K562 (cell line): ENCODE data around the gene ASF1B. TPM values are rescaled to one million over a fixed set of nuclear protein-coding genes. Genes with fewer than 3 reads are reported as not detected.

Experiments
- ATAC-seq: fragments of 200-7000 bp; cut with Tn5 transposase; 3 replicates; pipeline ENCODE4 v1.9.1; 2020; ENCODE audit warnings: moderate library complexity
- BruUV-seq: library from RNA; stranded (reverse); fragments of 400-500 nt; replicated peaks from 2 replicates; lab custom pipeline; 2021; lab: Mats Ljungman, UMichigan
- CTCF ChIA-PET: fragments of 300-600 bp; formaldehyde crosslinking; extraction: SDS; loops from one replicate; lab custom pipeline; 2021; ENCODE audit warnings: low intra/inter-chr PET ratio; lab: Yijun Ruan, JAX
- POLR2A ChIA-PET: fragments of 300-600, 350-650 bp; sonication (Branson Sonifier 250); formaldehyde crosslinking; extraction: SDS; loops from one replicate; lab custom pipeline; 2021; ENCODE audit warnings: antibody characterized with exemption, inconsistent platforms; lab: Yijun Ruan, JAX
- DNase-seq, 4 experiments: peaks; one replicate each; pipeline versions ENCODE4 v3.0.0 to v3.0.0-alpha.2; 2011 to 2018; ENCODE audit warnings: low spot score in 3 of 4, mixed read lengths in 3 of 4; ENCODE audit errors: extremely low read depth in 1 of 4
- FAIRE-seq: peaks from 2 replicates; lab custom pipeline; 2011; peaks lifted over from hg19 to GRCh38; lab: Jason Lieb, UNC
- H2AFZ ChIP-seq: 2 replicates; pipeline ENCODE4 v1.6.0; 2011; ENCODE audit warnings: low read depth, low read length, control low read depth, inconsistent platforms
- H3K27ac ChIP-seq: fragments of 200-600 bp; 3 replicates; pipeline ENCODE4 v1.8.0; 2011; ENCODE audit warnings: low read depth, mild to moderate bottlenecking, control low read depth, inconsistent platforms, low read length, moderate library complexity, mixed read lengths; ENCODE audit errors: extremely low read depth
- H3K27me3 ChIP-seq, 2 experiments: fragments of 300-600 bp in 1 of 2; 2 replicates in 1 of 2; 3 replicates in 1 of 2; pipeline versions ENCODE4 v1.6.0 to v1.8.0; 2011; ENCODE audit warnings: inconsistent platforms in 2 of 2, low read length in 2 of 2, mild to moderate bottlenecking in 1 of 2, mixed read lengths in 1 of 2, moderate library complexity in 1 of 2; ENCODE audit not compliant: control insufficient read depth in 2 of 2, insufficient read depth in 2 of 2
- H3K36me3 ChIP-seq: fragments of 300-600 bp; 3 replicates; pipeline ENCODE4 v1.8.0; 2011; ENCODE audit warnings: mild to moderate bottlenecking, low read length, inconsistent platforms; ENCODE audit not compliant: control insufficient read depth, insufficient read depth
- H3K4me1 ChIP-seq, 2 experiments: fragments of 200-600 bp in 1 of 2; replicated peaks in 1 of 2; 2 replicates in 1 of 2; 3 replicates in 1 of 2; pipeline versions ENCODE4 v1.5.1 to v1.8.0; 2011; ENCODE audit warnings: inconsistent platforms in 2 of 2, low read length in 2 of 2, mild to moderate bottlenecking in 1 of 2, mixed read lengths in 1 of 2, moderate library complexity in 1 of 2; ENCODE audit not compliant: control insufficient read depth in 2 of 2, insufficient read depth in 2 of 2
- H3K4me2 ChIP-seq: 2 replicates; pipeline ENCODE4 v1.6.1; 2011; ENCODE audit warnings: low read length, control low read depth, inconsistent platforms, mixed read lengths; ENCODE audit not compliant: insufficient read depth
- H3K4me3 ChIP-seq: fragments of 200-600 bp; sonication (generic), shearing (Covaris generic); 2 replicates; pipeline ENCODE4 v1.5.1; 2016; ENCODE audit warnings: control low read depth, inconsistent platforms
- H3K79me2 ChIP-seq: fragments of 200-600 bp; 3 replicates; pipeline ENCODE4 v1.8.0; 2011; ENCODE audit warnings: low read length, inconsistent platforms; ENCODE audit not compliant: control insufficient read depth, insufficient read depth
- H3K9ac ChIP-seq, 2 experiments: 2 replicates each; pipeline versions ENCODE4 v1.6.0 to v1.6.1; 2011; ENCODE audit warnings: low read depth in 2 of 2, low read length in 2 of 2, control low read depth in 1 of 2, inconsistent platforms in 1 of 2, mild to moderate bottlenecking in 1 of 2, mixed read lengths in 1 of 2; ENCODE audit not compliant: insufficient read depth in 1 of 2
- H3K9me1 ChIP-seq: one replicate; pipeline ENCODE4 v1.6.0; 2011; ENCODE audit warnings: inconsistent platforms, mild to moderate bottlenecking, low read length, moderate library complexity; ENCODE audit not compliant: control insufficient read depth, insufficient read depth
- H3K9me3 ChIP-seq: replicated peaks from 2 replicates; pipeline ENCODE4 v1.5.1; 2011; ENCODE audit warnings: low read depth, low read length, inconsistent platforms; ENCODE audit not compliant: control insufficient read depth, insufficient read depth
- H4K20me1 ChIP-seq: replicated peaks from 2 replicates; pipeline ENCODE4 v1.6.1; 2011; ENCODE audit warnings: low read length, inconsistent platforms, mixed read lengths; ENCODE audit not compliant: control insufficient read depth, insufficient read depth
- CC2D1A ChIP-seq: fragments of 450-650 bp; IDR thresholded peaks from 2 replicates; pipeline ENCODE4 v1.6.1; 2017; ENCODE audit warnings: mild to moderate bottlenecking
- MAFF ChIP-seq: IDR thresholded peaks from 2 replicates; pipeline ENCODE4 v1.6.1; 2012; ENCODE audit warnings: low read length, improper control_type of control experiment
- POLR2G ChIP-seq: fragments of 200-400 bp; formaldehyde crosslinking; IDR thresholded peaks from 2 replicates; pipeline ENCODE4 v1.6.1; 2017; ENCODE audit warnings: low read depth, mild to moderate bottlenecking, antibody characterized with exemption, low read length, moderate library complexity
- RBM22 ChIP-seq: fragments of 200-400 bp; formaldehyde crosslinking; IDR thresholded peaks from 2 replicates; pipeline ENCODE4 v1.6.1; 2018; ENCODE audit warnings: low read length, low read depth; ENCODE audit not compliant: poor library complexity, severe bottlenecking
- YY1 ChIP-seq, 3 experiments: IDR thresholded peaks; 2 replicates each; pipeline ENCODE4 v1.6.1; 2011; ENCODE audit warnings: low read length in 2 of 3, mild to moderate bottlenecking in 2 of 3, moderate library complexity in 2 of 3, borderline replicate concordance in 1 of 3, control low read depth in 1 of 3, low read depth in 1 of 3; ENCODE audit not compliant: insufficient read depth in 3 of 3, insufficient replicate concordance in 2 of 3, control insufficient read depth in 1 of 3, insufficient read length in 1 of 3; ENCODE audit errors: extremely low read depth in 1 of 3
- WGBS: fragments of 100-300 bp; shearing (Covaris generic); methylation state at CpG from one replicate; pipeline ENCODE4 v1.1.6; 2016; ENCODE audit warnings: low coverage, mixed read lengths; ENCODE audit not compliant: insufficient coverage; ENCODE audit errors: missing lambda C conversion rate; 5-methylcytosine and 5-hydroxymethylcytosine counted together
- in situ Hi-C: fragments of 300-500 bp; cut with MboI; formaldehyde crosslinking; loops from 4 replicates; pipeline ENCODE4 v1.15.0; 2018; ENCODE audit warnings: inconsistent platforms, mixed read lengths
- intact Hi-C: fragments of 100-400 bp; cut with micrococcal nuclease; formaldehyde crosslinking; loops from 2 replicates; pipeline ENCODE4 v1.14.2; 2022
- polyA plus RNA-seq, 8 experiments: library from polyadenylated mRNA; depleted of rRNA in 4 of 8; stranded (reverse) in 5 of 8; unstranded in 3 of 8; fragments of >200 nt; fragmentation: Nextera tagmentation in 2 of 8; fragmentation: Illumina TruSeq in 1 of 8; extraction: Ambion mirVana in 2 of 8; extraction: Trizol in 1 of 8; gene quantifications; 2 replicates each; pipeline versions ENCODE4 v1.2.1 to v1.2.3, GENCODE V29; 2011 to 2014; ENCODE audit warnings: inconsistent platforms in 1 of 8, missing spikeins in 1 of 8
- total RNA-seq, 7 experiments: library from RNA; depleted of rRNA in 6 of 7; stranded (reverse); fragments of >200 nt in 6 of 7; fragmentation: Illumina TruSeq in 2 of 7; extraction: Trizol in 2 of 7; gene quantifications; 2 replicates each; pipeline versions ENCODE4 v1.2.1 to v1.2.3, GENCODE V29; 2011 to 2021; ENCODE audit warnings: low replicate concordance in 1 of 7

The ASF1B gene
- total and polyA plus RNA-seq, 9 of the 15 experiments (the other 6 are each of a cell fraction or from before 2014, with no cell fraction given) = 6.0 to 69.4 (median 53.3) TPM

DNA sequence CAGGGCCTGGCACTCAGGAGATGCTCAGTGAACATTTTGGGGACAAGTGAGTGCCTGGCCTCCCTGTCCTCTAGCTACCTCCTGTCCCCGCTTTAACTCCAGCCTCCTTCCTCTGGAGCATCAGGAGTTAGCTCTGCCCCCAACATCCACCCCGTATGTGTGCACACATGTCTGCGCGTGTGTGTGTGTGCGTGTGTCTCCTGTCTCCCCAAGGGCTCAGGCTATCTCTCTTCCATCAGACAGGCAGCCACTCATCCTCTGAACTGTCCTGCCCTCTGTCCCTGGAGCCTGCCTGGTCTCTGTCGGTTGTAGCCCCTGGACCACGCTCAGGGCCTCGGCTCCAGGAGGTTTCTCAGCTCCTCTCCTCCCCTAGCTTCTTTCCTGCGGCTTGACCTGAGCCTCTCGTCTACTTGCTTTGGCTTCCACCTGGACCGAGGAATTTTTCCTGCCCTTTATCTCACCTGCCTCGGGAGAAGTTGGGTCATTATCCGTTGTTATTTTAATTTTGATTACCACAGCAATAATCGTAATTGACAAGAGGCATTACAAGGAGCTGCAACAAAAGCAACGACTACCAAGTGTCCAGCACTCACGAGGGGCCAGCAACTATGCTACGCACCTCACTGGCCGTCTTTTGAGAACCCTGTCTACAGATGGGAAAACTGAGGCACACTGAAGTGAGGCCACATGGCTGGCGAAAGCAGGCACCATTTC is 32.0 kb upstream of the ASF1B start:
- peaks cover 25% of the 10 kb centered on the region; the same call in 2 of the 3 replicates for H3K36me3 ChIP-seq
- peak; percentile 8; the same call in 1 of the 2 replicates for TF ChIP-seq MAFF
- no peak for TF ChIP-seq CC2D1A
- in situ Hi-C loops = no loop called here
- FAIRE-seq (no peak), ATAC-seq (no peak; the same call in 2 of the 3 replicates), DNase-seq (no peak)
- H2AFZ ChIP-seq = no peak overlapping the region
- H3K4me3 ChIP-seq = no peak overlapping the region
- peak overlapping the region in 1 of 2 experiments; percentile 36; a peak in 1 of 4 replicates for H3K9ac ChIP-seq
- H3K27me3 ChIP-seq = no peaks in the 10 kb centered on the region
- H3K9me1 ChIP-seq = no peaks in the 10 kb centered on the region
- ChIA-PET CTCF (no interaction called here), POLR2A (no interaction called here)
- H3K4me2 ChIP-seq = no peak overlapping the region
- no peaks in the 10 kb centered on the region for H3K79me2 ChIP-seq
- H3K27ac ChIP-seq = no peak overlapping the region
- intact Hi-C loops = no loop called here
- H4K20me1 ChIP-seq = no peaks in the 10 kb centered on the region
- WGBS = 73% methylated on average over 19 of the region's 19 CpGs
- BruUV-seq = no TSS peak
- H3K9me3 ChIP-seq = no peaks in the 10 kb centered on the region
- H3K4me1 ChIP-seq = peaks cover 0 to 22% of the 10 kb centered on the region in 2 experiments; a peak in 2 of 5 replicates

DNA sequence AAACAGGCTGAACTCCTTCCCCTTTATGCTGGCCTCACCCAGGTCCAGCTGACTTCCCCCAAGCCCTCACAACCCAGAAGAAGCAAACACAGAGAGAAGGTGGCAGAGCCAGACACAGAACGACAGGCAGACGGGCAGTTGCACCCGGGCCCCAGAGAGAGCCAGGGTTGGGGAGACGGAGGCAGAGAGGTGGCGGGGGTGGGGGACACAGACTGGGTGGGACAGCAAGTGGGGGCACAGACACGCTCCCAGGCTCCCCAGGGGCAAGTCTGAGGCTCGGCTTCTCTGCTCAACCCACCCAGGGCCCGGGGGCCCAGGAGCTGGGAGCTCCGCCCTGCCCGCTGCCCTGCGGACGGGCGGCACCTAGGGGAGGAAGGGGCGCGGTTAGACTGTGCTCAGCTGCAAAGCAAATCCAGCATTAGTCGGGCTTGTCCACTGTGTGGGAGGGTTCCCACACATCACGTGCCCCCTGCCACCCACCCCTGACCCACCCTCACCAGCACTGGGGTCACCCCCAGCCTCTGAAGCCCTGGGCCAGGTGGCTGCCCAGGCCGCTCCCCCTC is 31.3 kb upstream of the ASF1B start:
- Histone ChIP-seq H3K9ac (no peak overlapping the region; a peak in 1 of 4 replicates), H2AFZ (no peak overlapping the region), H3K4me2 (no peak overlapping the region), H3K4me1 (peaks cover 0 to 25% of the 10 kb centered on the region in 2 experiments; a peak in 2 of 5 replicates), H3K79me2 (no peaks in the 10 kb centered on the region), H3K9me3 (no peaks in the 10 kb centered on the region), H4K20me1 (no peaks in the 10 kb centered on the region), H3K9me1 (no peaks in the 10 kb centered on the region), H3K36me3 (peaks cover 25% of the 10 kb centered on the region; the same call in 2 of the 3 replicates), H3K27ac (no peak overlapping the region), H3K27me3 (no peaks in the 10 kb centered on the region), H3K4me3 (no peak overlapping the region)
- BruUV-seq = no TSS peak
- 79% methylated on average over 4 of the region's 18 CpGs for WGBS
- DNase-seq (no peak), FAIRE-seq (no peak), ATAC-seq (no peak; the same call in 2 of the 3 replicates)
- CTCF ChIA-PET = no interaction called here
- POLR2A ChIA-PET = no interaction called here
- intact Hi-C loops (no loop called here), in situ Hi-C loops (no loop called here)
- TF ChIP-seq RBM22 (peak; percentile 53), POLR2G (peak; percentile 55; the same call in 1 of the 2 replicates), YY1 (IDR thresholded peaks at IDR 0.05; ENCODE audit: borderline replicate concordance in 1 of 3, control insufficient read depth in 1 of 3, extremely low read depth in 1 of 3, insufficient read depth in 3 of 3, insufficient read length in 1 of 3, insufficient replicate concordance in 2 of 3, low read depth in 1 of 3, low read length in 2 of 3) (no peak)
